ENCODE data around the gene FSIP2.

Gene FSIP2

GRCh38 chr2:185689906-185690539 is 48.6 kb upstream of the FSIP2 start (continued):
- no peak for TF ChIP-seq ZNF362 (tag by site-specific recombination; IDR thresholded peaks at IDR 0.05)
- TF ChIP-seq, protein P1, sequence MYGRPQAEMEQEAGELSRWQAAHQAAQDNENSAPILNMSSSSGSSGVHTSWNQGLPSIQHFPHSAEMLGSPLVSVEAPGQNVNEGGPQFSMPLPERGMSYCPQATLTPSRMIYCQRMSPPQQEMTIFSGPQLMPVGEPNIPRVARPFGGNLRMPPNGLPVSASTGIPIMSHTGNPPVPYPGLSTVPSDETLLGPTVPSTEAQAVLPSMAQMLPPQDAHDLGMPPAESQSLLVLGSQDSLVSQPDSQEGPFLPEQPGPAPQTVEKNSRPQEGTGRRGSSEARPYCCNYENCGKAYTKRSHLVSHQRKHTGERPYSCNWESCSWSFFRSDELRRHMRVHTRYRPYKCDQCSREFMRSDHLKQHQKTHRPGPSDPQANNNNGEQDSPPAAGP (tag by site-specific recombination; IDR thresholded peaks at IDR 0.05) = no peak

- TF ChIP-seq ZNF654 (tag by site-specific recombination; IDR thresholded peaks at IDR 0.05; ENCODE audit: low read depth) (no peak), ZNF707 (tag by site-specific recombination; IDR thresholded peaks at IDR 0.05) (no peak), ZBTB1 (tag by site-specific recombination; IDR thresholded peaks at IDR 0.05) (no peak), SETDB1 (IDR thresholded peaks at IDR 0.05; ENCODE audit: insufficient read length, low read length) (no peak), ZNF248 (tag by site-specific recombination; IDR thresholded peaks at IDR 0.05) (no peak), MYNN (tag by site-specific recombination; IDR thresholded peaks at IDR 0.05; ENCODE audit: borderline replicate concordance) (no peak), GLIS2 (tag by site-specific recombination; IDR thresholded peaks at IDR 0.05) (no peak), ZNF600 (tag by site-specific recombination; IDR thresholded peaks at IDR 0.05) (no peak), ZNF510 (tag by site-specific recombination; IDR thresholded peaks at IDR 0.05; ENCODE audit: insufficient replicate concordance) (no peak), ZNF16 (tag by site-specific recombination; IDR thresholded peaks at IDR 0.05; ENCODE audit: low read depth) (no peak), ZSCAN4 (tag by site-specific recombination; IDR thresholded peaks at IDR 0.05) (no peak), ZNF76 (tag by site-specific recombination; IDR thresholded peaks at IDR 0.05; ENCODE audit: borderline replicate concordance, low read depth) (no peak), ZNF354C (tag by site-specific recombination; IDR thresholded peaks at IDR 0.05; ENCODE audit: borderline replicate concordance, low read depth) (no peak)
- TF ChIP-seq, protein P2, sequence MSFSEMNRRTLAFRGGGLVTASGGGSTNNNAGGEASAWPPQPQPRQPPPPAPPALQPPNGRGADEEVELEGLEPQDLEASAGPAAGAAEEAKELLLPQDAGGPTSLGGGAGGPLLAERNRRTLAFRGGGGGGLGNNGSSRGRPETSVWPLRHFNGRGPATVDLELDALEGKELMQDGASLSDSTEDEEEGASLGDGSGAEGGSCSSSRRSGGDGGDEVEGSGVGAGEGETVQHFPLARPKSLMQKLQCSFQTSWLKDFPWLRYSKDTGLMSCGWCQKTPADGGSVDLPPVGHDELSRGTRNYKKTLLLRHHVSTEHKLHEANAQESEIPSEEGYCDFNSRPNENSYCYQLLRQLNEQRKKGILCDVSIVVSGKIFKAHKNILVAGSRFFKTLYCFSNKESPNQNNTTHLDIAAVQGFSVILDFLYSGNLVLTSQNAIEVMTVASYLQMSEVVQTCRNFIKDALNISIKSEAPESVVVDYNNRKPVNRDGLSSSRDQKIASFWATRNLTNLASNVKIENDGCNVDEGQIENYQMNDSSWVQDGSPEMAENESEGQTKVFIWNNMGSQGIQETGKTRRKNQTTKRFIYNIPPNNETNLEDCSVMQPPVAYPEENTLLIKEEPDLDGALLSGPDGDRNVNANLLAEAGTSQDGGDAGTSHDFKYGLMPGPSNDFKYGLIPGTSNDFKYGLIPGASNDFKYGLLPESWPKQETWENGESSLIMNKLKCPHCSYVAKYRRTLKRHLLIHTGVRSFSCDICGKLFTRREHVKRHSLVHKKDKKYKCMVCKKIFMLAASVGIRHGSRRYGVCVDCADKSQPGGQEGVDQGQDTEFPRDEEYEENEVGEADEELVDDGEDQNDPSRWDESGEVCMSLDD (tag by site-specific recombination; IDR thresholded peaks at IDR 0.05) = no peak
- TF ChIP-seq, protein P3, sequence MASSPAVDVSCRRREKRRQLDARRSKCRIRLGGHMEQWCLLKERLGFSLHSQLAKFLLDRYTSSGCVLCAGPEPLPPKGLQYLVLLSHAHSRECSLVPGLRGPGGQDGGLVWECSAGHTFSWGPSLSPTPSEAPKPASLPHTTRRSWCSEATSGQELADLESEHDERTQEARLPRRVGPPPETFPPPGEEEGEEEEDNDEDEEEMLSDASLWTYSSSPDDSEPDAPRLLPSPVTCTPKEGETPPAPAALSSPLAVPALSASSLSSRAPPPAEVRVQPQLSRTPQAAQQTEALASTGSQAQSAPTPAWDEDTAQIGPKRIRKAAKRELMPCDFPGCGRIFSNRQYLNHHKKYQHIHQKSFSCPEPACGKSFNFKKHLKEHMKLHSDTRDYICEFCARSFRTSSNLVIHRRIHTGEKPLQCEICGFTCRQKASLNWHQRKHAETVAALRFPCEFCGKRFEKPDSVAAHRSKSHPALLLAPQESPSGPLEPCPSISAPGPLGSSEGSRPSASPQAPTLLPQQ (tag by site-specific recombination; IDR thresholded peaks at IDR 0.05) = no peak
- TF ChIP-seq, protein P4, sequence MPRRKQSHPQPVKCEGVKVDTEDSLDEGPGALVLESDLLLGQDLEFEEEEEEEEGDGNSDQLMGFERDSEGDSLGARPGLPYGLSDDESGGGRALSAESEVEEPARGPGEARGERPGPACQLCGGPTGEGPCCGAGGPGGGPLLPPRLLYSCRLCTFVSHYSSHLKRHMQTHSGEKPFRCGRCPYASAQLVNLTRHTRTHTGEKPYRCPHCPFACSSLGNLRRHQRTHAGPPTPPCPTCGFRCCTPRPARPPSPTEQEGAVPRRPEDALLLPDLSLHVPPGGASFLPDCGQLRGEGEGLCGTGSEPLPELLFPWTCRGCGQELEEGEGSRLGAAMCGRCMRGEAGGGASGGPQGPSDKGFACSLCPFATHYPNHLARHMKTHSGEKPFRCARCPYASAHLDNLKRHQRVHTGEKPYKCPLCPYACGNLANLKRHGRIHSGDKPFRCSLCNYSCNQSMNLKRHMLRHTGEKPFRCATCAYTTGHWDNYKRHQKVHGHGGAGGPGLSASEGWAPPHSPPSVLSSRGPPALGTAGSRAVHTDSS (tag by site-specific recombination; IDR thresholded peaks at IDR 0.05) = no peak
- no peak overlapping the region for H3K27ac ChIP-seq (ENCODE audit: extremely low read depth, low read depth, low read length)
- CTCF ChIA-PET = no interaction called here
- H3K9me3 ChIP-seq (ENCODE audit: control insufficient read depth, insufficient read depth, low read depth, low read length) = no peaks in the 10 kb centered on the region
- POLR2A ChIA-PET = no interaction called here
- no peaks in the 10 kb centered on the region for H3K4me1 ChIP-seq (ENCODE audit: control insufficient read depth, insufficient read depth, low read length)
- no peaks in the 10 kb centered on the region for H3K36me3 ChIP-seq (ENCODE audit: control insufficient read depth in 2 of 2, insufficient read depth in 1 of 2, low read length in 2 of 2)
- H3K4me3 ChIP-seq (ENCODE audit: low read depth, low read length) = no peak overlapping the region
These were observed 42.8 kb upstream of the FSIP2 start for GRCh38 chr2:185695711-185696235.

Data from HEK293 (cell line).